Ishikawa (cell line): ENCODE data around the gene RBBP7.

ENCODE experiments used
- CEBPB ChIP-seq: IDR thresholded peaks from 2 replicates; pipeline ENCODE4 v1.6.1; 2012
- CREB1 ChIP-seq: IDR thresholded peaks from 2 replicates; pipeline ENCODE4 v1.6.1; 2012; ENCODE audit warnings: low read depth
- EGR1 ChIP-seq: IDR thresholded peaks from 2 replicates; pipeline ENCODE4 v1.6.1; 2012
- EP300 ChIP-seq: IDR thresholded peaks from 2 replicates; pipeline ENCODE4 v1.6.1; 2012; ENCODE audit warnings: borderline replicate concordance
- FOXM1 ChIP-seq: IDR thresholded peaks from 2 replicates; pipeline ENCODE4 v1.6.1; 2012; ENCODE audit warnings: low read depth, borderline replicate concordance
- RAD21 ChIP-seq: IDR thresholded peaks from 2 replicates; pipeline ENCODE4 v1.6.1; 2012; ENCODE audit warnings: low read depth
- TAF1 ChIP-seq: IDR thresholded peaks from 2 replicates; pipeline ENCODE4 v1.6.1; 2012; ENCODE audit warnings: low read depth, mild to moderate bottlenecking
- TCF12 ChIP-seq: IDR thresholded peaks from 2 replicates; pipeline ENCODE4 v1.6.1; 2012; ENCODE audit warnings: low read depth
- YY1 ChIP-seq: IDR thresholded peaks from 2 replicates; pipeline ENCODE4 v1.6.1; 2012; ENCODE audit warnings: low read depth
- TF ChIP-seq, protein P1 (sequence below): IDR thresholded peaks from 2 replicates; pipeline ENCODE4 v1.6.1; 2012

DNA sequence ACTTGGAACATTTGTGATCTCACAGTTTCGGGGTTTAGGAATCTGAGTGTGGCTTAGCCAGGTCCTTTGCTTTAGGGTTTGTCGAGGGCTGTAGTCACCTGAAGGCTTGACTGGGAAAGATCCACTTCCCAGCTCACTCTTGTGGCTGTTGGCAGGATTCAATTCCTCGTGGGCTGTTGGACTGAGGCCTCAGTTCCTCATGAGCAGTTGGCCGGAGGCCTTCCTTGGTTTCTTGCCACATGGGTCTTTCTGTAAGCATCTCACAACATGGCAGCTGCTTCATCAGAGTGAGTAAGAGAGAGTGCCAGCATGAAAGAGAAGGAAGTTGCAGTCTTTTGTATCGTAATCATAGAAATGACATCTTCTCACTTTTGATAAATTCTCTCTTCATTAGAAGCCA, 72.8 kb downstream of the RBBP7 start:
- no peak for TF ChIP-seq TCF12
- TF ChIP-seq, protein P1, sequence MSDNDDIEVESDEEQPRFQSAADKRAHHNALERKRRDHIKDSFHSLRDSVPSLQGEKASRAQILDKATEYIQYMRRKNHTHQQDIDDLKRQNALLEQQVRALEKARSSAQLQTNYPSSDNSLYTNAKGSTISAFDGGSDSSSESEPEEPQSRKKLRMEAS, result no peak
- no peak for TF ChIP-seq YY1
- no peak for TF ChIP-seq CREB1
- no peak for TF ChIP-seq EGR1
- TF ChIP-seq RAD21, result no peak
- TF ChIP-seq TAF1, result no peak
- TF ChIP-seq EP300, result no peak
- no peak for TF ChIP-seq FOXM1
- TF ChIP-seq CEBPB, result no peak
